ENCODE results near the gene OR4F15.

Gene OR4F15

DNA sequence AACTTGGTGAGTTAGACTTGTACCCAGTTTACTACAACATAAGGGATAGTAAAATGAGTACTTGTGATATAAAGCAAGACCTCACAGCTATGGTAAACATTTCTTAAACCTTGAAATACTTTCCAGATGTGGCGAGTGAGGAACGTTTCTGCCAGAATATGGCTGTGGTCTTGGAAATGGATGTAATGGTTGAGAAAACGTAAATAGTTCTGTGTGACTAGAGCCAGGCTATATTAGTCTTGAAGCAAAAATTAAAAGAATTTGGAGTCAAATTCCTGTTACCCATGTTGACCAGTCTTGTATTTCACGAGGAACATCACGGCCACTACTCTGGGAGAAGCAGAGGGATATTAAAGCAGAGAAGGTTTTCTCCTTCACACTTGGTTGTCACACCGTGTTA lies 15.3 kb downstream of the OR4F15 start:
- H3K4me1 ChIP-seq (ENCODE audit: control insufficient read depth in 1 of 2, insufficient read depth in 2 of 2, low read length in 2 of 2): no peaks in the 10 kb centered on the region
- no peak overlapping the region for H3K9ac ChIP-seq (ENCODE audit: low read depth in 1 of 2, low read length in 2 of 2)
- no peaks in the 10 kb centered on the region for H3K9me3 ChIP-seq (ENCODE audit: control insufficient read depth in 1 of 2, low read length in 2 of 2)
- H3K36me3 ChIP-seq (ENCODE audit: control insufficient read depth in 1 of 2, insufficient read depth in 2 of 2, low read length in 2 of 2): no peaks in the 10 kb centered on the region
- no peak overlapping the region for H3K4me3 ChIP-seq (ENCODE audit: low read depth in 1 of 2, low read length in 2 of 2)
- H3K27ac ChIP-seq (ENCODE audit: low read depth, low read length): no peak overlapping the region
- H3K27me3 ChIP-seq (ENCODE audit: control insufficient read depth in 1 of 2, insufficient read depth in 2 of 2, low read length in 2 of 2): peaks cover 0 to 6% of the 10 kb centered on the region in 2 donors

- H3K27ac ChIP-seq (ENCODE audit: low read depth, low read length): no peak overlapping the region
- no peak overlapping the region for H3K4me3 ChIP-seq (ENCODE audit: low read depth in 1 of 2, low read length in 2 of 2)
- H3K4me1 ChIP-seq (ENCODE audit: control insufficient read depth in 1 of 2, insufficient read depth in 2 of 2, low read length in 2 of 2): no peaks in the 10 kb centered on the region
- H3K9ac ChIP-seq (ENCODE audit: low read depth in 1 of 2, low read length in 2 of 2): no peak overlapping the region
- H3K27me3 ChIP-seq (ENCODE audit: control insufficient read depth in 1 of 2, insufficient read depth in 2 of 2, low read length in 2 of 2): peaks cover 0 to 6% of the 10 kb centered on the region in 2 donors
- H3K9me3 ChIP-seq (ENCODE audit: control insufficient read depth in 1 of 2, low read length in 2 of 2): no peaks in the 10 kb centered on the region
- H3K36me3 ChIP-seq (ENCODE audit: control insufficient read depth in 1 of 2, insufficient read depth in 2 of 2, low read length in 2 of 2): no peaks in the 10 kb centered on the region
Measured at GRCh38 chr15:101828774-101829173, 16.8 kb downstream of the OR4F15 start.

- Histone ChIP-seq H3K4me3 (ENCODE audit: low read depth in 1 of 2, low read length in 2 of 2) (no peak overlapping the region), H3K9me3 (ENCODE audit: control insufficient read depth in 1 of 2, low read length in 2 of 2) (no peaks in the 10 kb centered on the region), H3K9ac (ENCODE audit: low read depth in 1 of 2, low read length in 2 of 2) (no peak overlapping the region), H3K4me1 (ENCODE audit: control insufficient read depth in 1 of 2, insufficient read depth in 2 of 2, low read length in 2 of 2) (no peaks in the 10 kb centered on the region), H3K36me3 (ENCODE audit: control insufficient read depth in 1 of 2, insufficient read depth in 2 of 2, low read length in 2 of 2) (no peaks in the 10 kb centered on the region), H3K27ac (ENCODE audit: low read depth, low read length) (no peak overlapping the region), H3K27me3 (ENCODE audit: control insufficient read depth in 1 of 2, insufficient read depth in 2 of 2, low read length in 2 of 2) (peaks cover 0 to 5% of the 10 kb centered on the region in 2 donors)
Measured at GRCh38 chr15:101841656-101842055, 29.7 kb downstream of the OR4F15 start.

DNA sequence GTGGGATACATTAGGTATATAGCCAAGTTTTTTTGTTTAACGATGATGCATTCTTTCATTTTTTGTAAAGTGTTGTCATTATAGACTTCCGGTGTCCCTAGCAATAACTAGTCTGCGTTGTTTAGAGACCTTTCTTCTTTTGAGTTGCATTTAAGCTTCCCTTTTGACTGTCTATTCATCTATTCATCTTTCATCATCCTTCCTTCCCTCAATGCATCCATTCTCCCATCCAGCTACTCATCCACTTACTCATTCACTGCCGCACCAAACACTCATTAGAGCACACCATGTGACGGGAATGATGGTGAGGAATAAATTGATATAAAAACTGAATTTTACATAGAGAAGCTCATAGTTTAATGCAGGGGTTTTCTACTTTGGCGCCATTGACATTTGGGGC lies 32.9 kb downstream of the OR4F15 start:
- H3K27me3 ChIP-seq (ENCODE audit: control insufficient read depth in 1 of 2, insufficient read depth in 2 of 2, low read length in 2 of 2): peaks cover 0 to 5% of the 10 kb centered on the region in 2 donors

GRCh38 chr15:101852356-101852755 lies 40.4 kb downstream of the OR4F15 start:
- no peaks in the 10 kb centered on the region for H3K4me1 ChIP-seq (ENCODE audit: control insufficient read depth in 1 of 2, insufficient read depth in 2 of 2, low read length in 2 of 2)
- H3K27ac ChIP-seq (ENCODE audit: low read depth, low read length): no peak overlapping the region
- no peaks in the 10 kb centered on the region for H3K9me3 ChIP-seq (ENCODE audit: control insufficient read depth in 1 of 2, low read length in 2 of 2)
- H3K9ac ChIP-seq (ENCODE audit: low read depth in 1 of 2, low read length in 2 of 2): no peak overlapping the region
- no peaks in the 10 kb centered on the region for H3K27me3 ChIP-seq (ENCODE audit: control insufficient read depth in 1 of 2, insufficient read depth in 2 of 2, low read length in 2 of 2)
- no peaks in the 10 kb centered on the region for H3K36me3 ChIP-seq (ENCODE audit: control insufficient read depth in 1 of 2, insufficient read depth in 2 of 2, low read length in 2 of 2)
- no peak overlapping the region for H3K4me3 ChIP-seq (ENCODE audit: low read depth in 1 of 2, low read length in 2 of 2)

More for the DNA sequence above, 32.9 kb downstream of the OR4F15 start:
- H3K4me1 ChIP-seq (ENCODE audit: control insufficient read depth in 1 of 2, insufficient read depth in 2 of 2, low read length in 2 of 2): no peaks in the 10 kb centered on the region
- H3K4me3 ChIP-seq (ENCODE audit: low read depth in 1 of 2, low read length in 2 of 2): no peak overlapping the region
- H3K9ac ChIP-seq (ENCODE audit: low read depth in 1 of 2, low read length in 2 of 2): no peak overlapping the region
- H3K27ac ChIP-seq (ENCODE audit: low read depth, low read length): no peak overlapping the region
- H3K36me3 ChIP-seq (ENCODE audit: control insufficient read depth in 1 of 2, insufficient read depth in 2 of 2, low read length in 2 of 2): no peaks in the 10 kb centered on the region
- no peaks in the 10 kb centered on the region for H3K9me3 ChIP-seq (ENCODE audit: control insufficient read depth in 1 of 2, low read length in 2 of 2)
